H1 (cell line): ENCODE measurements around the gene CHTF18.
"Not testable (repeated sequence)": the region's sequence is repeated elsewhere in the genome, so short reads cannot be mapped to it uniquely, and the experiment has no call there.

Experiments
- CEBPB ChIP-seq: IDR thresholded peaks from 2 replicates; pipeline ENCODE4 v1.6.1; 2012; ENCODE audit warnings: low read depth, low read length
- EZH2 ChIP-seq: fragments of 200-600 bp; sonication (generic); IDR thresholded peaks from 2 replicates; pipeline ENCODE4 v1.7.1; 2012; ENCODE audit warnings: low read depth, mild to moderate bottlenecking, moderate library complexity, low read length, inconsistent platforms; ENCODE audit not compliant: severe bottlenecking
- HDAC6 ChIP-seq: IDR thresholded peaks from one replicate; pipeline ENCODE4 v1.7.1; 2012; ENCODE audit warnings: low read depth, mild to moderate bottlenecking, inconsistent platforms, low read length, moderate library complexity
- MAFK ChIP-seq: IDR thresholded peaks from 2 replicates; pipeline ENCODE4 v1.6.1; 2012; ENCODE audit warnings: low read depth, mild to moderate bottlenecking, improper control_type of control experiment, low read length
- POLR2A ChIP-seq, 2 experiments: IDR thresholded peaks; 1 replicate in 1 of 2; 2 replicates in 1 of 2; pipeline ENCODE4 v1.6.1; 2011; ENCODE audit warnings: low read depth in 2 of 2, low read length in 2 of 2, mild to moderate bottlenecking in 2 of 2; ENCODE audit errors: control extremely low read depth in 1 of 2
- RBBP5 ChIP-seq: IDR thresholded peaks from 2 replicates; pipeline ENCODE4 v1.7.1; 2012; ENCODE audit warnings: low read depth, mild to moderate bottlenecking, inconsistent platforms, low read length, moderate library complexity, borderline replicate concordance
- TF ChIP-seq, protein P1 (sequence below), 3 experiments: IDR thresholded peaks; 1 replicate in 2 of 3; 2 replicates in 1 of 3; pipeline versions ENCODE4 v1.5.1 to v1.6.1; 2011; ENCODE audit warnings: low read length in 3 of 3, mild to moderate bottlenecking in 3 of 3, inconsistent platforms in 2 of 3, low read depth in 1 of 3, moderate library complexity in 1 of 3; ENCODE audit not compliant: insufficient read depth in 1 of 3; ENCODE audit errors: control extremely low read depth in 1 of 3
- TF ChIP-seq, protein P2 (sequence below): IDR thresholded peaks from 2 replicates; pipeline ENCODE4 v1.6.1; 2011; ENCODE audit warnings: low read depth, mild to moderate bottlenecking, low read length; ENCODE audit not compliant: insufficient read depth

DNA sequence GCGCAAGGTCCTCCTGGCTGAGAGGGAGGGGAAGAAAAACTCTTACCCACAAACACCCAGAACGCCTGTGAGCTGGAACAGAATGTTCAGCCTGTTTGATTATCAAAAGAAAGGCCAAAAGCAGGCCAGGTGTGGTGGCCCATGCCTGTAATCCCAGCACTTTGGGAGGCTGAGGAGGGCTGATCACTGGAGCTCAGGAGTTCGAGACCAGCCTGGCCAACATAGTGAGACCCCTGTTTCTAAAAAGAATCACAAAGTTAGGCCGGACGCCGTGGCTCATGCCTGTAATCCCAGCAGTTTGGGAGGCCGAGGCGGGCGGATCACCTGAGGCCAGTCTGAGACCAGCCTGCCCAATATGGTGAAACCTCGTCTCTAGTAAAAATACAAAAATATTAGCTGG lies 12.1 kb upstream of the CHTF18 start:
- TF ChIP-seq, protein P1, sequence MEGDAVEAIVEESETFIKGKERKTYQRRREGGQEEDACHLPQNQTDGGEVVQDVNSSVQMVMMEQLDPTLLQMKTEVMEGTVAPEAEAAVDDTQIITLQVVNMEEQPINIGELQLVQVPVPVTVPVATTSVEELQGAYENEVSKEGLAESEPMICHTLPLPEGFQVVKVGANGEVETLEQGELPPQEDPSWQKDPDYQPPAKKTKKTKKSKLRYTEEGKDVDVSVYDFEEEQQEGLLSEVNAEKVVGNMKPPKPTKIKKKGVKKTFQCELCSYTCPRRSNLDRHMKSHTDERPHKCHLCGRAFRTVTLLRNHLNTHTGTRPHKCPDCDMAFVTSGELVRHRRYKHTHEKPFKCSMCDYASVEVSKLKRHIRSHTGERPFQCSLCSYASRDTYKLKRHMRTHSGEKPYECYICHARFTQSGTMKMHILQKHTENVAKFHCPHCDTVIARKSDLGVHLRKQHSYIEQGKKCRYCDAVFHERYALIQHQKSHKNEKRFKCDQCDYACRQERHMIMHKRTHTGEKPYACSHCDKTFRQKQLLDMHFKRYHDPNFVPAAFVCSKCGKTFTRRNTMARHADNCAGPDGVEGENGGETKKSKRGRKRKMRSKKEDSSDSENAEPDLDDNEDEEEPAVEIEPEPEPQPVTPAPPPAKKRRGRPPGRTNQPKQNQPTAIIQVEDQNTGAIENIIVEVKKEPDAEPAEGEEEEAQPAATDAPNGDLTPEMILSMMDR (IDR thresholded peaks at IDR 0.05; ENCODE audit: control extremely low read depth in 1 of 3, insufficient read depth in 1 of 3, low read depth in 1 of 3, low read length in 3 of 3): not testable (repeated sequence)
- not testable (repeated sequence) for TF ChIP-seq MAFK; CEBPB; EZH2; POLR2A (IDR thresholded peaks at IDR 0.05; ENCODE audit: control extremely low read depth in 1 of 2, low read depth in 2 of 2, low read length in 2 of 2); RBBP5; HDAC6
- TF ChIP-seq, protein P2, sequence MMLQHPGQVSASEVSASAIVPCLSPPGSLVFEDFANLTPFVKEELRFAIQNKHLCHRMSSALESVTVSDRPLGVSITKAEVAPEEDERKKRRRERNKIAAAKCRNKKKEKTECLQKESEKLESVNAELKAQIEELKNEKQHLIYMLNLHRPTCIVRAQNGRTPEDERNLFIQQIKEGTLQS: not testable (repeated sequence)
